H1 (cell line): ENCODE data around the gene PIGS. TPM values are rescaled to one million over a fixed set of nuclear protein-coding genes. Genes with fewer than 3 reads are reported as not detected.

Experiments used
- CTCF ChIA-PET: fragments of 300-600 bp; sonication (Branson Sonifier 250); formaldehyde crosslinking; loops from one replicate; lab custom pipeline; 2021; ENCODE audit not compliant: partially characterized antibody; lab: Charles Lee
- POLR2A ChIA-PET: fragments of 300-600 bp; sonication (Branson Sonifier 250); formaldehyde crosslinking; loops from one replicate; lab custom pipeline; 2021; ENCODE audit warnings: inconsistent platforms; ENCODE audit not compliant: partially characterized antibody; lab: Charles Lee
- DNase-seq, 2 experiments: peaks; one replicate each; pipeline versions ENCODE4 v3.0.0 to v3.0.0-alpha.2; 2010 to 2022; ENCODE audit warnings: low spot score in 2 of 2, low read depth in 1 of 2, mixed read lengths in 1 of 2
- FAIRE-seq: peaks from 2 replicates; lab custom pipeline; 2011; peaks lifted over from hg19 to GRCh38; lab: Jason Lieb, UNC
- H2AFZ ChIP-seq: 2 replicates; pipeline ENCODE4 v1.8.1; 2012; ENCODE audit warnings: low read length, inconsistent platforms
- H2AK5ac ChIP-seq: 2 replicates; pipeline ENCODE4 v1.6.1; 2013; ENCODE audit warnings: low read depth, low read length
- H2BK120ac ChIP-seq: replicated peaks from 2 replicates; pipeline ENCODE3; 2013; ENCODE audit warnings: low read depth, low read length, inconsistent platforms
- H2BK12ac ChIP-seq: 2 replicates; pipeline ENCODE4 v1.6.1; 2013; ENCODE audit warnings: low read depth, low read length
- H2BK15ac ChIP-seq: 2 replicates; pipeline ENCODE4 v1.6.1; 2013; ENCODE audit warnings: low read length
- H2BK20ac ChIP-seq: 2 replicates; pipeline ENCODE4 v1.6.1; 2013; ENCODE audit warnings: low read length
- H2BK5ac ChIP-seq: 2 replicates; pipeline ENCODE4 v1.6.1; 2013; ENCODE audit warnings: low read depth, low read length
- H3K14ac ChIP-seq: 2 replicates; pipeline ENCODE4 v1.6.1; 2013; ENCODE audit warnings: inconsistent platforms; ENCODE audit not compliant: insufficient read length
- H3K18ac ChIP-seq: 2 replicates; pipeline ENCODE4 v1.6.1; 2013; ENCODE audit warnings: low read length; ENCODE audit errors: extremely low read depth
- H3K23ac ChIP-seq: 2 replicates; pipeline ENCODE4 v1.6.1; 2013; ENCODE audit warnings: inconsistent platforms; ENCODE audit not compliant: insufficient read length
- H3K23me2 ChIP-seq: 2 replicates; pipeline ENCODE4 v1.6.1; 2013; ENCODE audit warnings: low read depth, low read length
- H3K27ac ChIP-seq: 2 replicates; pipeline ENCODE4 v1.6.1; 2011; ENCODE audit warnings: low read depth, low read length, inconsistent platforms
- H3K27me3 ChIP-seq, 4 experiments: replicated peaks in 1 of 4; 1 replicate in 1 of 4; 2 replicates in 3 of 4; pipeline versions ENCODE4 v1.6.1 to v1.8.1; 2011 to 2013; ENCODE audit warnings: low read length in 3 of 4, mild to moderate bottlenecking in 3 of 4, inconsistent platforms in 2 of 4, mixed read lengths in 2 of 4, moderate library complexity in 1 of 4; ENCODE audit not compliant: control insufficient read depth in 3 of 4, insufficient read depth in 3 of 4; ENCODE audit errors: extremely low read depth in 1 of 4
- H3K36me3 ChIP-seq, 4 experiments: 2 replicates each; pipeline versions ENCODE4 v1.6.1 to v1.8.1; 2011 to 2013; ENCODE audit warnings: mild to moderate bottlenecking in 4 of 4, low read length in 3 of 4, moderate library complexity in 2 of 4, control low read depth in 1 of 4, inconsistent platforms in 1 of 4; ENCODE audit not compliant: insufficient read depth in 4 of 4, control insufficient read depth in 2 of 4
- H3K4ac ChIP-seq: replicated peaks from 2 replicates; pipeline ENCODE3; 2013; ENCODE audit warnings: low read length, low read depth, mixed read lengths, inconsistent platforms; ENCODE audit not compliant: insufficient read length
- H3K4me1 ChIP-seq, 4 experiments: replicated peaks in 1 of 4; 1 replicate in 1 of 4; 2 replicates in 3 of 4; pipeline versions ENCODE4 v1.6.1 to v1.8.1; 2011 to 2013; ENCODE audit warnings: low read length in 3 of 4, inconsistent platforms in 2 of 4, mixed read lengths in 1 of 4; ENCODE audit not compliant: insufficient read depth in 4 of 4, control insufficient read depth in 3 of 4
- H3K4me2 ChIP-seq, 2 experiments: 2 replicates each; pipeline versions ENCODE4 v1.6.1 to v1.8.1; 2011 to 2013; ENCODE audit warnings: low read depth in 2 of 2, low read length in 2 of 2, control low read depth in 1 of 2, inconsistent platforms in 1 of 2, mild to moderate bottlenecking in 1 of 2; ENCODE audit not compliant: insufficient read depth in 1 of 2
- H3K4me3 ChIP-seq, 4 experiments: fragments of 200-600, 300-600 bp in 1 of 4; sonication (generic), shearing (Covaris generic), sonication (Bioruptor Twin) in 1 of 4; 2 replicates each; pipeline versions ENCODE4 v1.5.1 to v1.8.1; 2011 to 2016; ENCODE audit warnings: low read length in 4 of 4, low read depth in 3 of 4, control low read depth in 2 of 4, inconsistent platforms in 2 of 4, mild to moderate bottlenecking in 2 of 4, mixed read lengths in 1 of 4, moderate library complexity in 1 of 4; ENCODE audit not compliant: insufficient read depth in 2 of 4; ENCODE audit errors: extremely low read depth in 1 of 4
- H3K56ac ChIP-seq: replicated peaks from 2 replicates; pipeline ENCODE3; 2013; ENCODE audit warnings: low read depth, mild to moderate bottlenecking, mixed read lengths, low read length, inconsistent platforms; ENCODE audit not compliant: insufficient read length
- H3K79me1 ChIP-seq: 2 replicates; pipeline ENCODE4 v1.6.1; 2013; ENCODE audit warnings: low read depth, low read length, control low read depth
- H3K79me2 ChIP-seq, 2 experiments: 2 replicates each; pipeline versions ENCODE4 v1.6.1 to v1.8.1; 2012 to 2013; ENCODE audit warnings: low read length in 2 of 2, mild to moderate bottlenecking in 2 of 2, inconsistent platforms in 1 of 2; ENCODE audit not compliant: insufficient read depth in 2 of 2, control insufficient read depth in 1 of 2
- H3K9ac ChIP-seq, 4 experiments: replicated peaks in 1 of 4; 1 replicate in 1 of 4; 2 replicates in 3 of 4; pipeline versions ENCODE4 v1.6.1 to v1.8.1; 2011 to 2013; ENCODE audit warnings: low read depth in 3 of 4, low read length in 3 of 4, control low read depth in 2 of 4, mild to moderate bottlenecking in 2 of 4, moderate library complexity in 2 of 4, inconsistent platforms in 1 of 4; ENCODE audit errors: extremely low read depth in 1 of 4
- H3K9me3 ChIP-seq, 2 experiments: 2 replicates each; pipeline versions ENCODE4 v1.6.1 to v1.8.1; 2012 to 2013; ENCODE audit warnings: mild to moderate bottlenecking in 2 of 2, moderate library complexity in 2 of 2, control low read depth in 1 of 2, inconsistent platforms in 1 of 2, low read depth in 1 of 2, low read length in 1 of 2, mixed read lengths in 1 of 2; ENCODE audit not compliant: insufficient read depth in 2 of 2
- H4K20me1 ChIP-seq, 2 experiments: replicated peaks in 1 of 2; 2 replicates each; pipeline versions ENCODE3 to v1.8.1; 2011 to 2013; ENCODE audit warnings: inconsistent platforms in 2 of 2, low read length in 2 of 2, mild to moderate bottlenecking in 1 of 2; ENCODE audit not compliant: insufficient read depth in 2 of 2, control insufficient read depth in 1 of 2
- H4K5ac ChIP-seq: 2 replicates; pipeline ENCODE4 v1.6.1; 2013; ENCODE audit warnings: low read length, low read depth, mixed read lengths, inconsistent platforms; ENCODE audit not compliant: insufficient read length
- H4K8ac ChIP-seq: 2 replicates; pipeline ENCODE4 v1.8.0; 2013; ENCODE audit warnings: mild to moderate bottlenecking, moderate library complexity, low read length, inconsistent platforms; ENCODE audit not compliant: insufficient read depth; ENCODE audit errors: extremely low read depth
- H4K91ac ChIP-seq: replicated peaks from 2 replicates; pipeline ENCODE3; 2013; ENCODE audit warnings: low read length, mixed read lengths, inconsistent platforms; ENCODE audit not compliant: insufficient read length
- CHD1 ChIP-seq: IDR thresholded peaks from 2 replicates; pipeline ENCODE4 v1.6.1; 2012; ENCODE audit warnings: low read depth, low read length, improper control_type of control experiment
- CTCF ChIP-seq, 3 experiments: IDR thresholded peaks; 1 replicate in 2 of 3; 2 replicates in 1 of 3; pipeline versions ENCODE4 v1.5.1 to v1.6.1; 2011; ENCODE audit warnings: low read length in 3 of 3, mild to moderate bottlenecking in 3 of 3, inconsistent platforms in 2 of 3, low read depth in 1 of 3, moderate library complexity in 1 of 3; ENCODE audit not compliant: insufficient read depth in 1 of 3; ENCODE audit errors: control extremely low read depth in 1 of 3
- TBP ChIP-seq: IDR thresholded peaks from 2 replicates; pipeline ENCODE4 v1.6.1; 2011; ENCODE audit warnings: low read depth, low read length, improper control_type of control experiment
- WGBS, 2 experiments: shearing (Covaris generic) in 1 of 2; methylation state at CpG; one replicate each; pipeline versions ENCODE4 v1.1.6 to v1.1.7; 2013 to 2015; ENCODE audit warnings: low lambda C conversion rate in 2 of 2, mixed read lengths in 2 of 2, inconsistent platforms in 1 of 2, low coverage in 1 of 2, missing lambda C conversion rate in 1 of 2; ENCODE audit not compliant: insufficient replicate concordance in 2 of 2, insufficient coverage in 1 of 2, insufficient read length in 1 of 2; ENCODE audit errors: extremely low coverage in 1 of 2, missing lambda C conversion rate in 1 of 2; 5-methylcytosine and 5-hydroxymethylcytosine counted together
- polyA plus RNA-seq, 7 experiments: library from polyadenylated mRNA; depleted of rRNA in 3 of 7; stranded (reverse) in 5 of 7; unstranded in 2 of 7; fragments of >200 nt in 5 of 7; fragments of 200-250 nt in 2 of 7; gene quantifications; 1 replicate in 5 of 7; 2 replicates in 1 of 7; 4 replicates in 1 of 7; pipeline versions ENCODE4 v1.2.1 to v1.2.3, GENCODE V29; 2011 to 2013; ENCODE audit warnings: missing spikeins in 2 of 7, mixed read lengths in 2 of 7
- total RNA-seq: library from RNA; stranded (reverse); fragmentation: NEBNext Ultra II Directional; extraction: Animal tissue kit (Norgen Biotek cat#: 25700); gene quantifications from 2 replicates; pipeline ENCODE4 v1.2.1, GENCODE V29; 2021

Gene PIGS
- total and polyA plus RNA-seq, 2 of the 8 experiments (the other 6 are each of a cell fraction or from before 2014, with no cell fraction given): 44.3 to 50.6 TPM

GRCh38 chr17:28544402-28545140 lies 26.8 kb downstream of the PIGS start:
- 78% methylated on average over 4 of the region's 4 CpGs; no CpG with 5 or more reads in 1 of the 2 experiments for WGBS, 2 experiments
- no peak overlapping the region for H3K9ac ChIP-seq

More at GRCh38 chr17:28544402-28545140, 26.8 kb downstream of the PIGS start:
- Histone ChIP-seq H3K36me3 (peaks cover 0 to 7% (median 2%) of the 10 kb centered on the region in 4 experiments; a peak in 3 of 8 replicates), H3K79me2 (no peaks in the 10 kb centered on the region), H3K14ac (no peak overlapping the region), H2BK20ac (0 out of 2 replicates have a peak overlapping the region, but pooled peaks have one; percentile 11), H4K91ac (peak overlapping the region; percentile 29), H2AK5ac (no peak overlapping the region), H2BK15ac (0 out of 2 replicates have a peak overlapping the region, but pooled peaks have one; percentile 4), H3K18ac (no peak overlapping the region; the same call in 1 of the 2 replicates), H2AFZ (no peak overlapping the region), H3K9me3 (no peaks in the 10 kb centered on the region), H3K27ac (no peak overlapping the region), H2BK5ac (peak overlapping the region; percentile 36; the same call in 1 of the 2 replicates), H3K4me1 (peaks cover 0 to 9% (median 3%) of the 10 kb centered on the region in 4 experiments; a peak in 4 of 7 replicates), H3K27me3 (no peaks in the 10 kb centered on the region), H4K8ac (0 out of 2 replicates have a peak overlapping the region, but pooled peaks have one; percentile 18), H3K4ac (no peak overlapping the region), H3K23ac (no peak overlapping the region), H4K20me1 (peaks cover under 1 to 7% of the 10 kb centered on the region in 2 experiments), H3K23me2 (no peaks in the 10 kb centered on the region), H3K4me3 (no peak overlapping the region), H2BK120ac (no peak overlapping the region), H2BK12ac (peak overlapping the region; percentile 45; the same call in 1 of the 2 replicates), H3K79me1 (no peaks in the 10 kb centered on the region; the same call in 1 of the 2 replicates), H3K56ac (no peak overlapping the region), H4K5ac (peak overlapping the region; percentile 10), H3K4me2 (peak overlapping the region in 1 of 2 experiments; percentile 21; a peak in 1 of 4 replicates)
- no peak for FAIRE-seq
- TF ChIP-seq CHD1: no peak
- TF ChIP-seq CTCF (IDR thresholded peaks at IDR 0.05; ENCODE audit: control extremely low read depth in 1 of 3, insufficient read depth in 1 of 3, low read depth in 1 of 3, low read length in 3 of 3): no peak
- no peak for TF ChIP-seq TBP
- CTCF ChIA-PET: interaction anchor here (0.6 to 18.4 kb wide), 3 partner anchors 9 to 280 kb away, joined by 3 to 547 read pairs (median 80); partner anchors contain the start of gene FOXN1
- POLR2A ChIA-PET: interaction anchor here (1.2 to 1.5 kb wide), 3 partner anchors 10 to 99 kb away, joined by 3 to 4 read pairs (median 3); no protein-coding TSS in a partner anchor
- no peak for DNase-seq
